Upper lobe of left lung (tissue), 6 donors: ENCODE measurements around the gene CCDC57. TPM values are rescaled to one million over a fixed set of nuclear protein-coding genes. Genes with fewer than 3 reads are reported as not detected.

Source experiments
- ATAC-seq, 2 donors: fragments of 200-7000 bp; cut with Tn5 transposase; one replicate each; pipeline ENCODE4 v1.9.1; 2022; ENCODE audit warnings: mild to moderate bottlenecking in 2 of 2, moderate library complexity in 2 of 2; ENCODE audit not compliant: low FRiP score in 2 of 2
- DNase-seq, 2 donors: peaks; one replicate each; pipeline ENCODE4 v3.0.0-alpha.2; 2019 to 2020
- H3K27ac ChIP-seq, 4 donors: fragments of 200-600 bp; sonication (generic); one replicate each; pipeline ENCODE4 v1.5.1; 2016 to 2019
- H3K27me3 ChIP-seq, 4 donors: fragments of 200-600 bp; sonication (generic); one replicate each; pipeline ENCODE4 v1.5.1; 2017 to 2019
- H3K36me3 ChIP-seq, 4 donors: fragments of 200-600 bp; sonication (generic); one replicate each; pipeline ENCODE4 v1.5.1; 2016 to 2019
- H3K4me1 ChIP-seq, 4 donors: fragments of 200-600 bp; sonication (generic); one replicate each; pipeline ENCODE4 v1.5.1; 2018 to 2019
- H3K4me3 ChIP-seq, 4 donors: fragments of 200-600 bp; sonication (generic); one replicate each; pipeline ENCODE4 v1.5.1; 2017 to 2019; ENCODE audit warnings: mild to moderate bottlenecking in 2 of 4, moderate library complexity in 1 of 4
- H3K9me3 ChIP-seq, 4 donors: fragments of 200-600 bp; sonication (generic); one replicate each; pipeline ENCODE4 v1.5.1; 2018 to 2019
- EP300 ChIP-seq, 4 donors: sonication (generic); formaldehyde crosslinking; IDR thresholded peaks; one replicate each; pipeline ENCODE4 v1.5.1; 2017; ENCODE audit warnings: antibody characterized with exemption in 4 of 4, control low read depth in 2 of 4
- POLR2A ChIP-seq, 4 donors: fragments of 450-650 bp; IDR thresholded peaks; one replicate each; pipeline ENCODE4 v1.5.1; 2016 to 2017; ENCODE audit warnings: antibody characterized with exemption in 4 of 4, mild to moderate bottlenecking in 2 of 4
- POLR2AphosphoS5 ChIP-seq, 2 donors: sonication (generic); formaldehyde crosslinking; IDR thresholded peaks; one replicate each; pipeline ENCODE4 v1.5.1; 2017; ENCODE audit warnings: antibody characterized with exemption in 2 of 2
- WGBS, 2 donors: methylation state at CpG; one replicate each; pipeline ENCODE4 v1.1.5; 2017 to 2018; 5-methylcytosine and 5-hydroxymethylcytosine counted together
- total RNA-seq, 6 donors: library from RNA; depleted of rRNA in 4 of 6; stranded (reverse); fragments of >200 nt in 4 of 6; gene quantifications; one replicate each; pipeline versions ENCODE4 v1.1.0 to v1.2.1, GENCODE V29; 2016 to 2021
- TF ChIP-seq, protein P1 (sequence below), 6 experiments: fragments of 450-650 bp in 4 of 6; fragments of 200-600 bp in 2 of 6; sonication (generic) in 2 of 6; IDR thresholded peaks; one replicate each; pipeline ENCODE4 v1.5.1; 2016 to 2019; ENCODE audit warnings: antibody characterized with exemption in 6 of 6
- donor health status: DM: no; HTN: no; CAD: no; lungs with moderate emphysema.
- donor health status: DM: no; HTN: yes; CAD: no; lungs with severe emphysema.

The CCDC57 gene
- total RNA-seq, 6 donors from 2014 or later: 52.9 to 204 (median 71.8) TPM

GRCh38 chr17:82158825-82159224 lies 53.8 kb downstream of the CCDC57 start:
- Histone ChIP-seq H3K9me3 (no peaks in the 10 kb centered on the region), H3K27ac (no peak overlapping the region), H3K4me3 (no peak overlapping the region), H3K36me3 (peaks cover 6 to 37% (median 23%) of the 10 kb centered on the region in 4 donors), H3K27me3 (no peaks in the 10 kb centered on the region), H3K4me1 (peaks cover 0 to 2% (median 0%) of the 10 kb centered on the region in 4 donors)
- 85 to 86% methylated on average over 10 of the region's 10 CpGs for WGBS, 2 donors
- no peak for ATAC-seq
- no peak for DNase-seq
- no peak for TF ChIP-seq EP300 (IDR thresholded peaks at IDR 0.05)
- TF ChIP-seq POLR2A (IDR thresholded peaks at IDR 0.05): no peak
- no peak for TF ChIP-seq POLR2AphosphoS5 (IDR thresholded peaks at IDR 0.05)
- TF ChIP-seq, protein P1, sequence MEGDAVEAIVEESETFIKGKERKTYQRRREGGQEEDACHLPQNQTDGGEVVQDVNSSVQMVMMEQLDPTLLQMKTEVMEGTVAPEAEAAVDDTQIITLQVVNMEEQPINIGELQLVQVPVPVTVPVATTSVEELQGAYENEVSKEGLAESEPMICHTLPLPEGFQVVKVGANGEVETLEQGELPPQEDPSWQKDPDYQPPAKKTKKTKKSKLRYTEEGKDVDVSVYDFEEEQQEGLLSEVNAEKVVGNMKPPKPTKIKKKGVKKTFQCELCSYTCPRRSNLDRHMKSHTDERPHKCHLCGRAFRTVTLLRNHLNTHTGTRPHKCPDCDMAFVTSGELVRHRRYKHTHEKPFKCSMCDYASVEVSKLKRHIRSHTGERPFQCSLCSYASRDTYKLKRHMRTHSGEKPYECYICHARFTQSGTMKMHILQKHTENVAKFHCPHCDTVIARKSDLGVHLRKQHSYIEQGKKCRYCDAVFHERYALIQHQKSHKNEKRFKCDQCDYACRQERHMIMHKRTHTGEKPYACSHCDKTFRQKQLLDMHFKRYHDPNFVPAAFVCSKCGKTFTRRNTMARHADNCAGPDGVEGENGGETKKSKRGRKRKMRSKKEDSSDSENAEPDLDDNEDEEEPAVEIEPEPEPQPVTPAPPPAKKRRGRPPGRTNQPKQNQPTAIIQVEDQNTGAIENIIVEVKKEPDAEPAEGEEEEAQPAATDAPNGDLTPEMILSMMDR (IDR thresholded peaks at IDR 0.05): no peak

DNA sequence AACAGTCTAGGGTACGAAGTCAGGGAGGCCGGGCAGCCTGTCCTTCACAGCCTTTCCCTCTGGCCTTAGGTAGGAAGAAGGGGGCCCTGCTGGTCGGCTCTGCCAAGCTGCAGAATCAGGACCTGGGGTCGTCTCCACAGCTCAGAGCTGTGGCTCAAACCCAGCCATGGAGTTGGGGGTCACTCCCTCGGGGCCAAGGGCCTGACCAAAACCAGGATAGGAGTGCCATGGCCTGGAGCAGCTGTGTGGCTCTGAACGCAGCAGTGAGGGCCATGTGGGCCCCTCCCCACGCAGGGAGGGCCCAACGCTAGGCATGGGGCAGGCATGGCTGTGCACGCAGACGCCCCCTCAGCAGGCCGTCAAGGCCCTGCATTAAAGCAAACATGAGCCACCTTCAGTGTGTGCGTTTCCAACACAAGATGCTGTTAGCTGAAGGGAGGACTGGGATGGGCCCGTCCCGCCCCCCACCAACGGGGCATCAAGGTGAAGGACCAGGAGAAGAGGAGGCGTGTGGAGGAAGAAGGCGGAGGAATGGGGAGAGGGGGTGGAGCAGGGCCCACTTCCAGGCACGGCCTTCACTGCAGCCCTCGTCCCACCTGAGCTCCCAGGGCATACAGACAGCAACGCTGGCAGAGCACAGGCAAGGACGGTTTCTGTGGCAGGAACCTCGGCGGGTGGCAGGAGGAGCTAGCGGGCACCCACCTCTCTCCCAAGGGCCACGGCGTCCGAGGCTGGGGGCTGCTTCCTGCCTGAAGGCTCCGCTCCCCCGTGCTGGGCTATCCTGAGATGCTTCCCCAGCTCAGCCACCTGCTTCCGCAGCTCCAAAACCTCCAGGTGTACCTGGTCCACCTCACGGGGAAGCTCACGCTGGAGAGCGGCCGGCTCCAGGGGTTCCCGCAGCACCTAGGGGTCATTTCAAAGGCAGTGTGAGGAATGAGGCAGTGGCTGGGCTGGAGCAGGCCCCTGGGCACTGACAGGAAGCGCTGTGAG lies 55.3 kb downstream of the CCDC57 start:
- no peak for TF ChIP-seq POLR2A (IDR thresholded peaks at IDR 0.05)
- TF ChIP-seq POLR2AphosphoS5 (IDR thresholded peaks at IDR 0.05): no peak
- TF ChIP-seq EP300 (IDR thresholded peaks at IDR 0.05): no peak
- TF ChIP-seq, protein P1 (IDR thresholded peaks at IDR 0.05): no peak
- Histone ChIP-seq H3K27ac (no peak overlapping the region), H3K4me1 (peaks cover 0 to 15% (median 6%) of the 10 kb centered on the region in 4 donors), H3K4me3 (no peak overlapping the region), H3K27me3 (no peaks in the 10 kb centered on the region), H3K9me3 (no peaks in the 10 kb centered on the region), H3K36me3 (peaks cover 6 to 30% (median 19%) of the 10 kb centered on the region in 4 donors)
- ATAC-seq (no peak), DNase-seq (peak in 1 of 2 donors; percentile 74)
- 84 to 90% methylated on average over 26 to 28 of the region's 36 CpGs for WGBS, 2 donors

DNA sequence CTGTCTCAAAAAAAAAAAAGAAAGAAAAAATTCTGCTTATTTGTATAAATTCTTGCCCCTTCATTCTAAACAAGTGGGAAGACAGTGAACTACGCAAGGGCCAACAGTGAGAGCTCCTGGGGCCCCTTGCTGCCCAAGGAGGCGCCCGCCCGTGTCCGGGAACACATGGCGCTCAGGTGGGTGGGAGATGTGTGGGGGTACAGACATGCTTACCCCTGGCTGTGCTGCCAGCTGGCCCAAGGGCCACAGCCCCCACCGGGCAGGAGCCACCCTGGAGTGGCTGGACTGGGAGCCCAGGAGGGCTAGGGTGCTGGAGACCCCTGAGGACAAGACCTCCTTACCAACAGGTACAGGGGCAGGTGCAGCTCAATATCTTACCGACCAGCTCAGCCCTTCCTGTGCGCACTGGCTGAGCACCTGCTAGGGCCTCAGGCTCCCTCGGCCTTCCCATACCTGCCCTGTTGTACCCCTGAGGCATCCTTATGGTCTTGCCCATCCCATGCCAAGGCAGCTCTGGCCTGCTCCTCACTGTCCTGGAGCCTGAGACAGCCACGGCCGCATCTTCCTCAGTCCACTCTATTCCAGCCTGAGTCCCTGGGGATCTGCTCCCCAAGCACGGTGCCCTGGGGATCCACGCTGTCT lies 56.2 kb downstream of the CCDC57 start:
- ATAC-seq (no peak), DNase-seq (peak in 1 of 2 donors; percentile 65)
- H3K9me3 ChIP-seq: no peaks in the 10 kb centered on the region
- no peak overlapping the region for H3K27ac ChIP-seq
- WGBS, 2 donors: 96 to 97% methylated on average over 10 to 13 of the region's 14 CpGs
- H3K36me3 ChIP-seq: peaks cover 6 to 29% (median 19%) of the 10 kb centered on the region in 4 donors
- TF ChIP-seq EP300 (IDR thresholded peaks at IDR 0.05) (no peak), POLR2AphosphoS5 (IDR thresholded peaks at IDR 0.05) (no peak)
- TF ChIP-seq, protein P1 (IDR thresholded peaks at IDR 0.05): no peak
- peaks cover 0 to 19% (median 11%) of the 10 kb centered on the region in 4 donors for H3K4me1 ChIP-seq
- no peak overlapping the region for H3K4me3 ChIP-seq
- H3K27me3 ChIP-seq: no peaks in the 10 kb centered on the region

- Histone ChIP-seq H3K4me3 (no peak overlapping the region), H3K36me3 (peaks cover 6 to 25% (median 16%) of the 10 kb centered on the region in 4 donors), H3K27me3 (no peaks in the 10 kb centered on the region), H3K9me3 (no peaks in the 10 kb centered on the region), H3K4me1 (peaks cover 0 to 19% (median 11%) of the 10 kb centered on the region in 4 donors), H3K27ac (no peak overlapping the region)
- ATAC-seq (no peak), DNase-seq (peak in 1 of 2 donors; percentile 55)
- no peak for TF ChIP-seq POLR2AphosphoS5 (IDR thresholded peaks at IDR 0.05)
- 95 to 98% methylated on average over 7 to 9 of the region's 9 CpGs for WGBS, 2 donors
Measured at GRCh38 chr17:82155606-82156005, 57.0 kb downstream of the CCDC57 start.

GRCh38 chr17:82154881-82155331 lies 57.7 kb downstream of the CCDC57 start:
- Histone ChIP-seq H3K9me3 (no peaks in the 10 kb centered on the region), H3K4me1 (peaks cover 0 to 19% (median 11%) of the 10 kb centered on the region in 4 donors), H3K27ac (no peak overlapping the region), H3K27me3 (no peaks in the 10 kb centered on the region), H3K36me3 (peaks cover 2 to 20% (median 12%) of the 10 kb centered on the region in 4 donors), H3K4me3 (no peak overlapping the region)
- WGBS, 2 donors: 93 to 100% methylated on average over 2 to 27 of the region's 27 CpGs
- ATAC-seq: no peak
- TF ChIP-seq EP300 (IDR thresholded peaks at IDR 0.05) (no peak), POLR2AphosphoS5 (IDR thresholded peaks at IDR 0.05) (no peak), POLR2A (IDR thresholded peaks at IDR 0.05) (no peak)
- DNase-seq: peak in 1 of 2 donors; percentile 79
